ENCODE results near the gene SNRPD3.
A peak's percentile ranks its signal among the peaks of the same experiment; 100 is the strongest.
"Not testable (repeated sequence)": the region's sequence is repeated elsewhere in the genome, so short reads cannot be mapped to it uniquely, and the experiment has no call there.

SNRPD3 gene

DNA sequence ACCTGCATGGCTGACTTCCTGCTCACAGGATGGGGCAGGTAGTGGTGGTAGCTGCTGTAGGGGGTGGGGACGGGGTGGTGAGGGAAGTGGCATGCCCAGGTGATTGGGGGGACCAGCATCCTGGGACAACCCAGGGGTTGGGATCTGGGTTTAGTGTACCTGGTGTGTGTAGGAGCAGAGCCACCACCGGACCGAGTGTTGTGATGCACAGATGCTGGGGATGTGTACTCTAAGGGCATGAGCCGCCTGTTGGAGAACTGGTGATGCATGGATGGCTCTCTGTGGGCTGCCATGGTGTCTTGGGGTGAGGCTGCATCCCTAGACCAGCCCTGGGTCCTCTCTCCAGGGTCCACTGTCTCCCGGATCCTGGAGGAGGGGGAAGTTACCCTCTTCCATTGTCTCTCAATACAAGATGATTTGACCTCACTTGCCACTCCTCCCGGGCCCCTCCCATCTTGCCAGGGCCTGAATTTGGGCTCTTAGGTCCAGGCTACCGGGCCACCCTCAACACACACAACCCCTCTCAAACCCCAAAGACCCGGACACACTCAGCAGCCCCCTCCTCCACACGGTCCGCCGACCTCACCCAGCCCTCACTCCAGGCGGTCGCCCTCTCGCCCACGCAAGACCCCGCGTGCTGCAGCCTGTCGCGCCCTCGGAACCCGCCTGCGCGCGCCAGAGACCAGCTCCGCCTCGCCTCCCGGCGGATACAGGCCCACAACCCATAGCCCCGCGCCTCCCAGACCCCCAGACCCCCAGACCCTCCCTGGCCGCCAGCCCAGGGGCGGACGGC lies 36.5 kb downstream of the SNRPD3 start:
- DNase-seq (ENCODE audit: low spot score), result peak; percentile 50

DNA sequence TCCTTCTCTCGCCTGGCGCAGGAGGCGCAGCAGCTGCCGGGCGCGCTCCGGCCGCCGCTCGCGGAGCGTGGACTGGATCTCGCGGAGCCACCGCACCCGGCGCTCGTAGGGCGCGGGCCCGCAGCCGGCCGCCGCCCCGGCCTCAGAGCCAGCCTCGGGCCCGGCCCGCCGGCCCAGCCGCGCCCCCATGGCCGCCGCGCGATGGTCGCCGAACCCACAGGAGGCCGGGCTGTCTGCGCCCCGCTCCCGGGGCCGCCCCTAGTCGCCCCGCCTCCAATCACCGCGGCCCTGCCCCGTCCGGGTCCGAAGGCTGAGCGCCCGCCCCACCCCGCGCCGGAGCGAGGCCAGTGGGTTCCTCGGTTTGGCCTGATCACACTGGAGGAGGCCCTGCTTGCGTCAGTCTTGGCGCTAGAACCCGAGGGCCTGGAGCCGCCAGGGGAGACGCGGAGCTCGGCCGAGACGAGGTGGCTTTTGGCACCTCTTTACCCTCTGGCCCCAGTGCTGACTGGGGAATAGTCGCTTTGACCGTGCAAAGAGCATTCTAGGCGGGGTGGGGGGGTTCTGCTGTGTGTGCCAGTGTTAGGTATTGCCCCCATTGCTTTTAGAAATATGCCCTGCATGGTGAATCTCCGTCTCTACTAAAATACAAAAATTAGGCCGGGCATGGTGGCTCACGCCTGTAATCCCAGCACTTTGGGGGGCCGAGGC lies 37.2 kb downstream of the SNRPD3 start, which contains the start of gene LRRC75B:
Gene LRRC75B (minus strand): TSS at position 223 of the 708 bp plus-strand sequence. CDS start 34 bp downstream, at position 189.
- DNase-seq (ENCODE audit: low spot score), result peak; percentile 90

DNA sequence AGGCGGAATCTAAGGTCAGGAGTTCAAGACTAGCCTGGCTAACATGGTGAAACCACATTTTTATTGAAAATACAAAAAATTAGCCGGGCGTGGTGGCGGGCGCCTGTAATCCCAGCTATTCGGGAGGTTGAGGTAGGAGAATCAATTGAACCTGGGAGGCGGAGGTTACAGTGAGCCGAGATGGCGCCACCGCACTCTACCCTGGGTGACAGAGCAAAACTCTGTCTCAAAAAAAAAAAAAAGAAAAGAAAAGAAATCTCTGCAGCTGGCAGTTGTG lies 37.7 kb downstream of the SNRPD3 start:
- DNase-seq (ENCODE audit: low spot score), result not testable (repeated sequence)

DNA sequence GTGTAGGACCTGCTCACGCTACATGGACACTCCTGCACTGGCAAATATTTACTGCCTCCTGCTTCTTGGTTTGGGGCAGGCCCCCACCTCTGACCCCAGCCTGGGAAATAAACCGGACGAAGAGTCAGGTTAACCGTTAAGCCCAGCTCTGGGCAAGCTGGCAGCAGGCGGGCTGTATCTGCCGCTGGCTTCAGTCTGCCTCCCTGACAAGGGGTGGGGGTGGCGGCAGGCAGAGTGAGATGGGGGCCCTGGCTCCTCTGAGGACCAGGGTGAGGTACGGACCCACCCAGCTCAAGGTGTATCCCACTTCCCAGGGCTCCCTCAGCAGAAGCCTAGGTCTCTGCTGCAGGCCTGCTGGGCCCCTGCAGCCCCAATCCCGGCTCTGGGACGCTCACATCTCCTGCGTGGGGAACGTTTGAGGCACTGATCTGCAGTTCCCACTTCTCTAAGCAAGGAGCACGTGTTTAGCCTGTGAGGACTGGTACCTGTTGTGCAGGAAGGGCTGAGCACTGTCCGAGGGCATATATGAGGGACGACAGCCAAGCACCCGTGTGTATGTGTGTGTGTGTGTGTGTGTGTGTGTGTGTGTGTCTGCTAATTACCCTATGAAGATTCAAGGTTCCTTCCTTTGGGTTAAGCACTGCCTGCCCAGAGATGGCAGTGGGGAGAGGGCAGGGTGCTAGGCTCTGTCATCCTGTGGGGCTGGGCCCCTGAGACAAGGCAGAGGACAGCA lies 38.2 kb downstream of the SNRPD3 start:
- peak; percentile 44 for DNase-seq (ENCODE audit: low spot score)

DNA sequence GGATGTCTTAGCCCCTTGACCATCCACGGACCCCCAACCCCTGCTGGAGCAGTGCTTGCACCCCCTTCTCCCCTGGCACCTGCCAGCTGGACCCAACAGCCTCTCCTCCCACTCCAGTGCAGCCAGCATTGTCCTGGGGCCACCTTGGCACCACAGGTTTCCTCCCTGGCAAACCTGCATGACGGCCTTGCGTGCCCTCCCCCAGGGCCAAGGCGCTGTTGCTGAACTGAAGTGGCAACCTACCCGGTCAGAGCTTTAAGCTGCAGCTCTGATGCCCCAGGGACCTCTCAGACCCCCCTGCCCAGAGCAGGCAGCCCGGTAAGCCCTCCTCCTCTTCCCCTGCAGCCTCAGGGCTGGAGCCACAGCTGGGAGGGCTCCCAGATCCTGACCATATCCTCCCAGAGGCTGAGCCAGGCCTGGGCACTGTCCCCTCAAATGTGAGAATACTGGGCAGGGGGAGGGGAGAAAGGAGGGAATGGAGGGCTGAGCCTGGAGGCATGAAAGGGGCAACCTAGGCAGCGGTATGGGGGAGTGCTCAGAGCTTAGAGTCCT lies 38.8 kb downstream of the SNRPD3 start:
- DNase-seq (ENCODE audit: low spot score), result peak; percentile 53

DNA sequence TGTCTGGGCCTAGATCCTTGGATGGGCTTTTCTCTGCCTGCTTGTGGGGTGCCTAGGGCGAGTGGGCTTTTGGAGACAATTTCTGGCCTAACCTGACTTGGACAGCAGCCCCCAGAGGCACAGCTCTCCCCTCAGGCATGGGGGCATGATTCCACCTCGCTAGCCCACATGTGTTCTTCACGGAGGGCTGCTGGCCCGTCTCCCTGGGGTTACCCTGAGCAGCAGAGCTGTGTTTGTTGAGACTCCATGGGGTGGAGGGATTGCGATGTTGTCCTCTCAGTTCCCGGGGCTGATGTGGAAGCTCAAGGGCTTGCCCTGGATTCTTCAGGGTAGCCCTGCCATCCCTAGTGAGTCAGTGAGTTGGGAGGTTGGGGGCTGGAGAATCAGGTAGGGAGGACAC lies 39.4 kb downstream of the SNRPD3 start:
- DNase-seq (ENCODE audit: low spot score), result no peak

DNA sequence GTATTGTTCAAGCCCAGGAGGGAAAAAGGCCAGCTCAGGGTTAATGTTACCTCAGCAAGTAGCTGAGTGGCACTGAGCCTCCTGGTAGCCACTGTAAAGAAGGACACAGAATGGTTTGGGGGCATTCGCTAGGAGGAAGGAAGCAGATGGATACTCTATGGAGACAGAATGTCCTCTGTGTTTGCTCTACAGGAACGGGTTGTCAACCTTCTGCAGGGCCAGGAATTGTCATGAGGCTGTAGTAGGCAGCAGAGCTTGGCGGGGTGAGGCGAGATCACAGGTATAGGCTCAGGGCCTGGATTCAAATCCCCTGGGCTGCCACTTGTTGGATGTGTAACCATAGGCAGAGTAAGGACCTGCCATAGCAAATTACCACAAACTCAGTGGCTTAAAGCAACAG lies 40.1 kb downstream of the SNRPD3 start:
- DNase-seq (ENCODE audit: low spot score), result no peak

DNA sequence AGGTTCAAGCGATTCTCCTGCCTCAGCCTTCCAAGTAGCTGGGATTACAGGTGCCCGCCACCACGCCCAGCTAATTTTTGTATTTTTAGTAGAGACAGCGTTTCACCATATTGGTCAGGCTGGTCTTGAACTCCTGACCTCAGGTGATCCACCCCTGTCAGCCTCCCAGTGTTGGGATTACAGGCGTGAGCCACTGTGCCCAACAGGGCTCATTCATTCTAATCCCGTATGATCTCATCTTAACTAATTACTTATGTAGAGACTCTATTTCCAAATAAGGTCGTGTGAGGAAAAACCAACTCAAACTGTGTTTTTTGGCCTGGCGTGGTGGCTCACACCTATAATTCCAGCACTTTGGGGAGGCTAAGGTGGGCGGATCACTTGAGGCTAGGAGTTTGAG lies 41.3 kb downstream of the SNRPD3 start:
- DNase-seq (ENCODE audit: low spot score), result not testable (repeated sequence)

DNA sequence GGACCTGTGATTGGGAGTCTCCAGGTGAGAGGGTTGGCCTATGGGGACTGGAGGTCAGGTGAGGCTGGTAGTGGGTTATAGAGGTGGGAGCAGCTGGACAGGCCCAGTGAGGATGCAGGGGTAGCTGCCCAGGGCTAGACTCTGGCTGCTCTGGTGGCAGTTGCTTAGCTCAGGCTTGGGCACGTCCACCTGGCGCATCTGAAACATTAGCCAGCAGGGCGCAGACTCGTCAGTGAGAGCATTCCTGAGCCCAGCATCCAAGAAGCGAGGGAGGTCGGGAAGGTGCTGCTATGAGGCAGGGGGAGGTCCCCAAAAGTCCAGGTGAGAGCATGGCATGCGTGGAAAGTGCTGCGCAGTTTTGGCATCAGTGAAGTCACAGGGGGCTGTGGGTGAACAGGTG lies 43.7 kb downstream of the SNRPD3 start:
- DNase-seq (ENCODE audit: low spot score), result no peak

DNA sequence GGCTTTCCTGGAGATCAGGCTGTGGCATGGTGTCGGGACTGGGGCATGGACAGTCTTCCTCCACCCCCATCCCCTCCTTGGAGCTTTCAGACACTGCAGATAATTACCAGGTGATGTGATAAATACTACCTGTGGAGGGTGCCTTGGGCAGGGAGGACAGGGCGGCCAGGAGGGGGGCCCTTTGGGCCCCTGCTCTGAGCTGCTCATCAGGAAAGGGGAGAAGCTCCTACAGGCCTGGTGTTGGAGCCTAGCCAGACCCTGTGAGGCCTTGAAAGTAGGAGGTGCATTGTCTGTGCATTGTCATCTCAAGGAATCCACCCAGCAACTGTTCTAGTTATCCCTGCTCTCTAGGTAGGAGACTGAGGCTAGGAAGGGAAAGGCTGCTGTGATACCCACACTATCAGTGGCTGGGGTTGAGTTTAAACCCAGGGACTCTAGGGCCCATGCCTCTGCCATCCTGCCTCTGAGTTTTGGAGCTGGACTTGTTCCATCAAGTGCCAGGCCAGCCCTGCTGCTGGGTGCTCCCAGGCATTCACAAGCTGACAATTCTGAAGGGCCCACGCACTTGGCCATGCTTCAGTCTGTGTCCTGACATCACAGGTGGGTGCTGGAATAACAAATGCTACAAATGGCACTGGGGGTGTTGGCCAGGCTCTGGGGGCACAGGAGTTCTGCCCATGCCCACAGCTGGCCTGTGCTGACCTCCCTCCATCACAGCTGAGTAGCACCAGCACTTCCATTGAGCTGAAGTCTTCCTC lies 44.3 kb downstream of the SNRPD3 start:
- not testable (repeated sequence) for DNase-seq (ENCODE audit: low spot score)

DNA sequence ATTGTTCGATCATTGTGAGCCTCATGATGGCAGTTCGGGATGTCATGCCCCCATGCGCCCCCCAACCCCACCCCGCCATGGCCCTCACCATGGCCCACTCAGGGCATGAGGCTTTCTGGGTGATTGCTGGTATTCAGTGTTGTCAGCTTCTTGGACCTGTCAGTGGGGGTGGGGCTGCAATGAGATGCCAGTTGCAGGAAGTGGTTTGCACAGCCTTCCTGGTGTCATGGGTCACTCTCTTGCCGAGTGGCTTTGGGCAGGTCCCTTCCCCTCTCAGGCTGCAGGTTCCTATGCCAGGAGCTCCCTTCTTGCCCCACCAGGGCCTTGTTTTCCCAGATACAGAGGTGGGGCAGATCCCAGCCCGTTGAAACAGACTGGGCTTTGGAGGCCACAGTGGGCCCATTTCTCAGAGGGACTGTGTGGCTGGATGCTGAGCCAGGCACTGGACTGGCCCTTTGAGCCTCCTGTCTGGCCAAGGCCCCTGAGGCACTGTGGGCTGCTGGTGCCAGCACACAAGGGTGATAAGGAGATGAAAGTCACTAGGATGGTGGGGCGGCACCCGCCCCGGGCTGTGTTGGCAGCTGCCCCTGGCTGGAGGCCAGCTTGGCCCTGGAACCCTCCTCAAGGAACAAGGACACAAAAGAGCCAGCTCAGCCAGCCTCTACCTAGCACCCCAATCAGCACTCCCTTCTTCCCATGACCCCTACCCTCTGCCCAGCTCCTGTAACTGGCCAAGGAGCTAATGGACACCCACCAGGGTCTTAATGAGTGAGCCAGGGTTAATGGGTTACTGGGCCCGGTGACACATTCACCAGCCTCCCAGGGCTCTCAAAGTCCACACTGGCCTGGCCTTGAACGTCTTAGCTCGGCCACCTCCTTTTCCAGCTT lies 45.7 kb downstream of the SNRPD3 start:
- no peak for DNase-seq (ENCODE audit: low spot score)

DNA sequence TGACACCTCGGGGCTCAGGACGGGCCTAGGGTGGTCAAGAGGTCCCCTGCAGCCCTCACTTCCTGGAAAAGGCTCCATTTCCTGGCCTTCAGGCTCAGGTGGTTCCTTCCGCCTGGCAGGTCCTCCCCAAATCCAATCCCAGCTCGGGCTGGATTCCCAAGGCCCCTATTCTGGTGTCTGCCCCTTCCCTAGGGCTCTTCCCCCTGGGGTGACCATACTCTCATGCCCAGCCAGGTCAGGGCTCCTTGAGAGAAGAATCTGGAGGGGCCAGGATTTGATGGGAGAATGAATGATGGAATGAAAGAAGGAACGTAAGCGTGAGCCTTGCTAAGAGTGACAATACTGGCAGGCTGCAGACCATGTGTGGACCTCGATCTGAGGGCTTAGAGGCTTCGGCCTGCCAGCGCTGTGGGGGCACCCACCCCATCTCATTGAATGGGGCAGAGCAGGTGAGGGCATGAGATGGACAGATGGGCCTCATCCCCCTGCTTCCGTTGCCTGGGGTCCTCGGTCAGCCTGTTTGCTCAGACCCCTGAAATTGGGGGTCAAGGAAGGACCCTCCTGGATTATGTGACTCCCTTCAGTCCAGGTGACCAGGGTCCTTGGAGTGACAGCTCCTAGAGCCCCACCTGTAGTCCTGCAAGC lies 46.4 kb downstream of the SNRPD3 start:
- not testable (repeated sequence) for DNase-seq (ENCODE audit: low spot score)

DNA sequence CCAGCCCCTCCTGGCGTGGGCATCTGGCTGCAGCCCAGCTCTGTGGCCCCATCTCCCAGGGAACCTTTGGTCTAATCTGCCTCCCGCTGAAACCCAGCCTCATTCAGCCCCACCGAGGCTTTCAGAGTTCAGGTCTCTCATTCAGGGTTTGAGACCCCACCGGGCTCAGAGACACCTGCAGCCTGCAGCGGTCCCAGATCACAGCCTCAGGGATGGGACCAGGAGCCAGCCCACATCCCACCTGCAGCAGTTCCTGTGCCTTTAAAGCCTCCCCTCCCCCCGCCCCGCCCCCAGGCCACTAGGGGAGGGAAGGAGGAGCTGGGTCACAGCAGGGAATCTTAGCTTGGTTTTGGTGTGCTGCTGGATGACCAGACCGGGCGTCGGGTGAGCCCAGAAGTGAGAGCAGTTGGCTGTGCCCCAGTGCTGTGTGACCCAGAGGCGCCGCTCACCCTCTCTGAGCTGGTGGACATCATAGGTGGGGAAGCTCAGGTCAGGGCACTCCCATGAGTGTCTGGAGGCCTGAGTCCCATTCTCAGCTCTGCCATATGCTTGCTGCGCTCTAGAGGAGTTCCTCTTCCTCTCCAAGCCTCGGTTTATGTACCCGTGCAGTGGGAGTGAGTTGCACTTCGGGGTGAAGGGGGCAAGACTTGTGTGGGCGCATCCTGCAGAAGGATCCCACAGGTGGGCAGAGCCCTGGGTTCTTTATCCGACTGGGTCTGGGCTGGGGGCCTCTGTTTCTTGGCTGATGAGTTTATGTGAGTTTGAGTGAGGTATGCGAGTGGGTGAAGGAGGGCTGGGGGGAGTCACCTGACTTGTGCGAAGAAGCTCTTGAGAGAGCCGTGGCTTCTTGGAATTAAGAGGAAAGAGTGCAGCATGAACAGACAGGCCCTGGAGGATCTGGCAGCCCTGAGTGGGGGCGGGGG lies 47.3 kb downstream of the SNRPD3 start, which contains the start of gene GGT1:
Gene GGT1 (plus strand): TSS at position 347 of the 923 bp plus-strand sequence. CDS start 7,889 bp downstream, outside the sequence.
- DNase-seq (ENCODE audit: low spot score), result peak; percentile 52

DNA sequence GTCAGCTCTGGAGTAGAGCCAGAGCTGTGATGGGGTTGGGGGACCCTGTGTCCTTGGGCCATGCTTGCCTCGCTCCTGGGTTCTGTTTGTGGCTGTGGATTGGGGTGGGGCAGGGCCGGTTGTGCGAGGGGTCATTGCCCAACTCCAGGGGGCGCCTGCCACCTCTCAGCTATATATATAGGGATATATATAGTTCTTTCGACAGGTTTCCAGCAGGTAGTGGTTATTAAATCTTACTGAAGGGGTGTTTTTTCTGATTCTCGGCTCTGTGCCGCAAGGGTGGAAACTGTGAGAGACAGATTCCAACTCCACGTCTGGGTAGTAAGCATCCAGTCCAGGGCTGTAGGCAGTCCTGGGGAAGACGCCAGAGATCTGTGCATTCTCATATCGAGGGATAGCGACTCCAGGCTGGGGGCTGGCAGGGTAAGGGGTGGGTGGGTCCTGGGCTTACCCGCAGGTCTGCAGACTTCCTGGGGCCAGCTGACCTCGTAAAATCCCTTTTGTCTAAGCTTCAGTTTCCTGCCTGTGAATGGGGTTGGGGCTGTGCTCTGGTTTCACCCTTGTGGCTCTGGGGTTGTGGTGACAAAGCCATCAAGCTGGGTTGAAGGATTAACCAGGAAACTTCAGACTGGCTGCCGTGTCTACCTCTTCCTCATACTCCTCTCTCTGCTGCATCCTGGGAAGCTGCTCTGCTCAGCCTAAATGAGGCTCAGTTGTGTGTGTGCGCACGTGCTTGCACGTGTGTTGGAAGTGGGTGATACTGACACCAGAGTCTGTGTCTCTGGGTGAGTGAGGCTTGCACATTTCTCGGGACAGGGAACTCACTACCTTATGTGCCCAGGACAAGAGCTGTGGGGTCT lies 48.2 kb downstream of the SNRPD3 start:
- DNase-seq (ENCODE audit: low spot score), result peak; percentile 62

DNA sequence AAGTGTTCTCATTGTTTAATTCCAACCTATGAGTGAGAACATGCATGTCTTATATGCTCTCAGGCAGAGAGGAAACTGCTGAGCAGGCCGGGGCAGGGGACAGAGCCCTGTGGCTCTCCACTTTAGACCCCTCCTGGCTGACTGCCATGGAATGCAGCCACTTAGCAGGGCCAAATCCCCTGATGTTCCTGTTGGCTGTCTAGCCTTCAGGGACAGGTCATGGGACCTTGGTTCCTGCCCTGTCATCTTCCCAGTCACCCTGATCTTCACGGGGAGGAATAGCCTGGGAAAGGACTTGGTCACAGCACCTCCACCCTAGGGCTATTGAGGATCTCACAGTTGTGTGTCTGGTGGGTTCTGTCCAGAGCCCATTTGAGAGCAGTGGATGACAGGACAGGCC lies 50.5 kb downstream of the SNRPD3 start:
- DNase-seq (ENCODE audit: low spot score), result not testable (repeated sequence)

DNA sequence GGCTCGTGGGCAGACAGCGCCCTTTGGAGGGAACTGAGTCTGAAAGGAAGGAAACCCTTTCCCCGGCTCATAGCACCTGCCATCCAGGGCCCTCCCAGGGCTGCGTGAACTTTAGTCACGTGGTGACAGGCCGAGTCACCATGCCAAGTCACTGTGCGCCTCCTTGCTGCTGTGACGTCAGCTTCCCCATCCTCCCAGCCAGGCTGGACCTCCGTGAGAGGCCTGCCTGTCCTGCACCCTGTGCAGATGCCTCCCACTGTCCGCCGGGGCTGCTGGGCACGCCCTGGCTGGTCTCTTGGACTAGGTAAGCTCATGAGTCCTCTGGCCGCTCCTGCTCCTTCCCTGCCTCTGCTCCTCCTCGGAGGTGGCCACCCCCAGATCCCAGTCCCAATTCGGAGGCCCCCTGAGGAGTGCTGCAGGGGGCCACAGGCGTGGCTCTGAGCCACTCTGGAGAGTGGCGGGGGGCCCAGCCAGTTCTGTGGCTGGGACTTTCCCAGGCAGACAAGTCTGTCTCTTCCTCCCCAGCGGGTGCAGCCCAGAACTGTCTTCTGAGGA lies 51.7 kb downstream of the SNRPD3 start:
- DNase-seq (ENCODE audit: low spot score), result peak; percentile 45

DNA sequence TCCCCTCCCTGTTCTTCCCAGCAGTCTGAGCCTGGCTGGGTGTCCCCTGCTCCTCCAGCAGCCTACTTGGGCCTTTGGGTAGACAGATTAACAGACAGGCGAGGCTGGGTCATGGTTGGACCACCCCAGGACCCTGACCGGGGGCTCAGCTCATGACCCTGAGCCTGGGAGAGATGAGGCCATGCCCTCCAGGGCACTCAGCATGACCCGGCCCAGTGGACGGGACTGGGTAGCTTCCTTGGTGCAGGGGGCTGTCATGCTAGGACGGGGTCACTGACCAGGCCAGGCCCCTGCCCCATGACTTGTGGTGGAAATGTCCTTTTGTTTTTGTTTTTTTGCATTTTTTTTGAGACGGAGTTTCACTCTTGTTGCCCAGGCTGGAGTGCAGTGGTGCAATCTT lies 52.5 kb downstream of the SNRPD3 start:
- DNase-seq (ENCODE audit: low spot score), result not testable (repeated sequence)

DNA sequence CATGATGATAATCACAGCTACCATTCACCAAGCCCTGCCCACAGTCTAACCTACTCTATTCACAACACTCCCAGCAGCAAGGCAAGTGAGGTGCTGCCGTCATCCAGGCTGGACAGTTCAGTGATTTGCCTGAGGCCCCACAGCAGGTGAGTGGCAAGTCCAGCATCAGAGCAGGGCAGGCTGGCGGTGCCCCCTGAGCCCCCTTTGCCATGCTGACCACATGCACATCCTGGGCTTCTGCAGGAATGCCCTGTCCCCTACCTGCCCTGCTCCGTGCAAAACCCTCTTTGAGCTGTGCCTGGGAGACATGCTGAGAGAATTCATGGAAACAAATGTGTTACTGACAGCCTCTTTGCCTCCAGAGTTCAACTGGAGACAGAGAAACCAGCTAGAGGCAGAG lies 54.1 kb downstream of the SNRPD3 start:
- DNase-seq (ENCODE audit: low spot score), result not testable (repeated sequence)
